Raji (cell line): ENCODE measurements around the gene MICU1.

ENCODE experiments used
- POLR2A ChIP-seq: IDR thresholded peaks from 2 replicates; pipeline ENCODE4 v1.6.1; 2011; ENCODE audit warnings: low read depth, low read length, control low read depth; ENCODE audit not compliant: insufficient read depth

MICU1 gene

DNA sequence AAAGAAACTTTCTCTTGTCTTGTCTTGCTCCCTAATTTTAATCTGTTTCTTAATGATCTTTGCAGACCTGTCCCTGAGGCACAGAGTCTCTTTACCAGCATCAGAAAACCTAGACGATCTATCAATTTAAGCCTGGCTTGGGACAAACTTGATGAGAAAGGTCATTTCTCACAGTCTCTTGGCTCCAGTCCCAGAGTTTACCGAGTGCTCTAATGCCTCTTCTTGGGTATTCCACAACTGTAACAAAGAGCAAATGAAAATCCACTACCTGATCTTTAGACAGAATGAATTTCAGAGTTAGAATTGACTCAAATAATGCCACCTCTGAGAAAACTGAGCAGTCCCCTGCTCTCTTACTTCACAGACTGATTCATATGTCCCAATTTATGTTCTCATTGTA lies 164.8 kb downstream of the MICU1 start:
- TF ChIP-seq POLR2A = no peak

DNA sequence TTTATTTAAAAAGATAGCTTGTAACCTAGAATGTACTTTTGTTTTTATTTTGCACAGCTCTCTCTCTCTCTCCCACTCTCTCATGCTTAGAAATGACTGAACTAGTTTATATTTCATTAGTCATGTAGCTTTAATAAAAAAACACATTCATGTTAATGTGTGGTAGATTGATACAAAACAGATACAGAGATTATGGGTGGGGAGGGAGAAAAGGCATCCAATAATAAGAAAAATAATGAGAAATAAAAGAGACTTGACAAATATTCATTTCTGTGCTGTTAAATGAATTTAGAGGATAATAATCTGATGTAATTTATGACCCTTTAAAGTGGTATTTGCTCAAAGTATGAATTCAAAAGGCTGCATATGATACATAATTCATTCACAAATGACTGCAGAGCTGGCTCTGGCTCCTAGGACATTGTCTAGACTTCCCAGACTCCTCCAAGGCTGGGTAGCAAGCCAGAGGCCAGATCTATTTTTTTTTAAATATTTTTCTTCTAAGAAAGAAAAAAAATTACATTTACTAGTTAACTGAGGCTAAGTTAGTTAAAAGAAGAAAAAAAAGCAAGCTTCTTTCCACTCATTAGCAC lies 165.5 kb downstream of the MICU1 start:
- no peak for TF ChIP-seq POLR2A

DNA sequence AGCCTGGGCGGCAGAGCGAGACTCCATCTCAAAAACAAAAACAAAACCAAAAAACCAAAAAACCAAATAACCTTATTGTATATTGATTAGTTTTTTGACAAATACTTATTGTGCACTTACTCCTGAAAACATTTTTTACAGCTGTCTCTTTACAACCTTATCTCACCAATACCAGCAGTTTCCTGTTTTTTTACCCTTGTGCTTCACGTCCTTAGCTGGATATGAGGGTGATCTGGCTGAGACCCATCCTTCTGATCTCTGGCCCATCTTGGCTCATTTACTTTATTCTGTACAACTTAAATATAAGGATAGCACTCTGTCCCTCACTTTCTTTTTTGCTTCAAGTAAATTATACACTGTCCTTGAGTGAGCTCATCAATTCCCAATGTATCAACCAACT lies 166.6 kb downstream of the MICU1 start:
- no peak for TF ChIP-seq POLR2A

DNA sequence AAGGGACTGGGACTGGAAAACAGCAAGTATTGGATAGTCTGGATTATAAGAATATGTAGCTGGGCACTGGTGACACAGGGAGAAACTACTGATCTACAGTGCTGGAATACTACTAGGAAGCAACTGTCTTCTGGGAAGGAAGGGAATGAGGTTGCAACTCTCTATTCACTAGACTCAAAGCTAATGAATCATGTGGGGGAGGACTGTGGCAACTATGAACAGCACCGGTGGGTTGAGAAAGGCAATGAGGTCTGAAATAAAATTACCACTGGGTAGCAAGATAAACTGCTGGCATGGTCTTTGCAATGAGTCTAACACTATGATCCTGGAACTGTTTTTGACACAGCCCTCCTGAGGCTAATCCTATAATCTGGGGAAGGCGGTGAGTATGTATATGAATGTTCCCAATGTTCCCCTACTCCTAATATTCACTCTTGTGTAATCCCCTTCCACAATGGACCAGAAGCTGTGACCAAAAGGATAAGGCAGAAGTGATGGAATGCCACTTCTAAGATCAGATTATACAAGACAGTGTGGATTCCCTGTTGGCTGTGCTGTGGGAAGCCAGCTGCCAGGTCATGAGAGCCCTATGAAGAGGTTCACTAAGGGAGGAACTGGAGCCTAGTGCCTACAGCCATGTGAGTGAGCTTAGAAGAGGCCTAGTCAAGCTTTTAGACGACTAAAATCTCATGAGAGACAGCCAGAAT lies 169.8 kb downstream of the MICU1 start:
- no peak for TF ChIP-seq POLR2A

DNA sequence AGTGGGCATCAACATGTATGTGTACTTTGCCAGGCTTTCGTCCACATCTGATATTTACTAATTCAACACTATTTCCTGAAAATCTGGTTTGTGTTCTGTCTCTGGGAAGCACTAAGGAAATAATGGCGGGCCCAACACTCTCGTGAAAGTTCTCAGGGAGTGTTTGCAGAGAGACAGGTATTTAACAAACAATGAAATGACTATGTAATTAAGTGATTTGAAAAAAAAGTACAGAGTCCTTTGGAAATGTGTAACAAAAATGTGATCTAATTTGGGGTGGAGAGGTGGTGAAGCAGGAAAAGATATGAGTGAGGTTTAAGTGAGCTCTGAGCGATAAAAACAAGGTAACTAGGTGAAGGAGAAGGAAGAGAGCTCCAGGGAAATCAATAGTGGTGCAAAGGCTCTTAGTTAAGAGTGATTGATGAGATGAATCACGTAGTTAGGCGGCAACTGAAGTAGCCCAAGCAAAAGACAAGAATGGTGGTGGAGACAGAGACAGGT lies 175.9 kb downstream of the MICU1 start:
- no peak for TF ChIP-seq POLR2A

DNA sequence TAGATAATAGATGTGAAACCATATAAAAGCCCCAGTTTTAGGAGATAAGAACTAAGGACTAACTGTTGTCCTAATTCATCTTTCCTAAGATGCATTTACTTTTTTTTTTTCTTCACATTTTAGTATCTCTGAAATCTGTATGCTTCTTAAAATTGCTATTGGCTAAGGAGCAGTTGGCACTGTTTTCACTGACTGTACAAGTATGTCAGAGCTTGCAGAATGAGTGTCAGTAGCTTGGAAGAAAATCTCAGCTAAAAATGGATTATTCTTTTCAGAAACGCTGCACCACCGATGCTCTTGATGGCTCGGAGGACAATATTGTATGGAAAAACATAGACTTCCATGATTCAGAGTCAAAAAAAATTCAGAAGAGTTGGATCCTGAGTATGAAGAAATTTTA lies 180.0 kb downstream of the MICU1 start:
- no peak for TF ChIP-seq POLR2A

DNA sequence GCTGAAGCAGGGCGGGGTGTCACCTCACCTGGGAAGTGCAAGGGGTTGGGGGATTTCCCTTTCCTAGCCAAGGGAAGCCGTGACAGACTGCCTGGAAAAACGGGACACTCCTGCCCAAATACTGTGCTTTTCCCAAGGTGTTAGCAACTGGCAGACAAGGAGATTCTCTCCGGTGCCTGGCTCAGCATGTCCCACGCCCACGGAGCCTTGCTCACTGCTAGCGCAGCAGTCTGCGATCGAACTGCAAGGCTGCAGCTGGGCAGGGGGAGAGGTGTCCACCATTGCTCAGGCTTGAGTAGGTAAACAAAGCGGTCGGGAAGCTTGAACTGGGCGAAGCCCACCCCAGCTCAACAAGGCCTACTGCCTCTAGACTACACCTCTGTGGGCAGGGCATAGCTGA lies 190.3 kb downstream of the MICU1 start:
- TF ChIP-seq POLR2A = no peak

DNA sequence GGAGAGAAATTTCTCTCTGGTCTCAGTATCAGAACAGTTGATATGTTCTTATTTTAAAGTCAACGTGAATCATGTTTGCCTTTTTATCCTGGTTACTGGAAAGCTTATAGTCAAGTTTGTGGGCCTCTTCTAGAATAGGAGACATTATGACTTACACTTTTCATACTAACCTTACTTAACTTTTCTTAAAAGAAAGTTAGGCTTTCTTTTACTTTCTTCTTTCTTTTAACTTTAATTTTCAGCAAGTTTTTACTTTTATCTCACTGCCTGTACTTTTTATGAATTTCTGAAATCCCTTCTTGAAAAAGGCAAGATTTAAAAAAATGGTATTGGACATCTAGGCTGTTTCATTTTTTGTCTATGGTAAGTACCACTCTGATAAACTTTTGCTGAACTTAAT lies 195.9 kb downstream of the MICU1 start:
- TF ChIP-seq POLR2A = no peak

DNA sequence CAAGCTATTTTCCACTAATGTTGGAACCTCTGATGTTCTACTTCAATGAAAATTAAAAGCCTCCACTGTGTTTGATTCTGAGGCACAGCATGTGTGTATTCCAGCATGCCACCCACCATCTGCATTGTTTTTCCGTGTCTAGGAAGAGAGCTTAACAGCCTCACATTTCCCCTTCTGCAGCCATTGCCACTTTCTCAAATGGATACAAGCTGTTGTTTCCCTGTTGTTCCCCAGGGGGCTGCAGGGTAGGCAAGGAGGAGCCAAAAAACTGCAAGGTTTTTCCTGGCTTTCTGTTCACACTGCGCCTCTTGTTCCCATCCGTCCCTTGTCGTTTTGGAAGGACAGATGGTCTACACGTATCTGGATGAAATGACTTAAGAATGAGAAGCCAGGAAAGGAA lies 198.9 kb downstream of the MICU1 start:
- no peak for TF ChIP-seq POLR2A

DNA sequence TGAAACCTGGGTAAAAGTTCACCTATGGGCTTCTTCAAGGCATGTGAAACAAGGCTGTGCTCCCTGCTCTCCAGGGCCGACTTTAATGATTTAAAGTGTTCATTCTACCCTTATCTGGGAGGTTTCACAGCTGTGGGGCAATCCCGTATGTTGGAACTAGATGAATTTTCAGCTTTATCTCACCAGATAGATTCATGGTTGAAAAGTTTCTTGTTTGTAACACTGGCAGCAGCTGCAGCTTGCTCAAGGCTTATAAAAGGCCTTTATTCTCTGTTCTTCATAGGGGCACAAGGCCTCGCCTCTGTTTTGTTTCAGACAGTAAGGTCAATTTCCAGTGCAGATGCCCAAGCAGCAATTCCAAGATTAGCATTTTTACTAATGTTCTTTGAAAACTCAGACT lies 200.7 kb downstream of the MICU1 start:
- no peak for TF ChIP-seq POLR2A

DNA sequence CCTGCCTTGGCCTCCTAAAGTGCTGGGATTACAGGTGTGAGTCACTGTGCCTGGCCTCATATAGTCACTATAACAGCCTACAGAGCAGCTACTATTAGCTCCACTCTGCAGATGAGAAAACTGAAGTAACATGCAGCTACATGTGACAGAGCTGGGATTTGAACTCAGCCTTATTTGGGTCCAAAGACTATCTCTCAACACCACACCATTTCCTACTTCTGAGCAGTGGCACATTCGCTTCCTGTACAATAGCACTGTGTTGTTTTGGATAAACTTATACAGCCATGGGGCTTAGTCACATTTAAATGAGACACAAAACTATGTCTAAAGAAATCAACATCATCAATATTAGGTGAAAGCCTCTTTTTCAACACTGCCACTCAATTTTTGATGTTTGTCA lies 201.3 kb downstream of the MICU1 start:
- no peak for TF ChIP-seq POLR2A

DNA sequence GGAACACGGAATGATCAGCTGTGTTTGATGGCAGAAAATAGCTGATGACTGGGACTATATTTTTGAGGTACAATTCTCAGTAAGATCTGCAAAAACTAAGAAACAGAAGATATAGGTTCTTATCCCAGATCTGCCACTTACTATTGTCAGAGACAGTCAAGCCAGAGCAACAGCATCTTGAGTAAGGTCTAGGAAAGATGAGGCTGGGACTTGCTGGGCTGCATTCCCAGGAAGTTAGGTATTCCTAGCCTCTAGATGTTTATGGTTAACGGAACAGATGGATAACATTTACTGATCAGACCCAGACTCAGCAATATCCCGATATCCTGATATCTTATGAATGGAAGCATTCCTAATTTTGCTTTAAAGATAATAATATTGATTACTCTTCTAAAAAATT lies 202.5 kb downstream of the MICU1 start:
- TF ChIP-seq POLR2A = no peak

DNA sequence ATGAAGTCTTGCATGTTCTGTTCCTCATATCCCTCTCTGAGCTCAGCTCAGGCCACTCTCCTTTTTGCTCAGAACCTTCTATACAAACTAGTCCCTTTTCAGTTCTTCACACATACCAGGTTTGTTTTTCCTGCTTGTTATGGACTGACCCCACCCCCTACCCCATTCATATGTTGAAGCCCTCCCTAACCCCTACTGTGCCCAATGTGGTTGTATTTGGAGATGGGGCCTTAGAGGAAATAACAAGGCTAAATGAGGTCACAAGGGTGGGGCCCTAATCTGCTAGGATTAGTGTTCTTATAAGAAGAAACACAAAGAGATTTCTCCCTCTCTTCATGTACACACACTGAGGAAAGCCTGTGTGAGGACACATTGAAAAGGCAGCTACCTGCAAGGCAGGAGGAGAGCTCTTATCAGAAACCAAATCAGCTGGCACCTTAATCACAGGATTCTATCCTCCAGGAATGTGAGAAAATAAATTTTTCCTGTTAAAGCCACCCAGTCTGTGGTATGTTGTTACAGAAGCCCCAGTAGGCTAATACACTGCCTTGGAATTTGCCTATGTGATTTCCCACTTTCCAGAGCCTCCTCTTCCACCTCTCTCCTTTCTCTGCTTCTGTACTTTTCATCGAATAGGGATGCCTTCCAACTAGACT lies 203.9 kb downstream of the MICU1 start:
- no peak for TF ChIP-seq POLR2A

DNA sequence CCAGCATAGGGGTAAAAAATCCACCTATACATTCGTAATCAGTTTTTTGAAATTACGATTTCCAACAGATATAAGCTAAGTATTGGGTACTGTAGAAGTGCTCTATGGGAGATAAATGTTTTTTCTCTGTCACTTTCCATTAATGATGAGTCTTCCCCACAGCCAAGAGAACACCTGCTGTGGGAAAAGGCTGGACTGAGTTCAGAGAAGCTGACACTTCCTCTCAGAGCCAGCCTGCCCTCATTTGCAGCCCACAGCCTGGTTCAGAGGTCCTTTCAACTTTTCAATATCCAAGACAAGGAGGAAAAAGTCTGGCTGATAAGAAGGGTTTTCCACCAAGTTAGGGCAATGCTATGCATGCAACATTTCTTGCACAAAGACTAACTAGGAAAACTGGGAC lies 206.6 kb downstream of the MICU1 start:
- TF ChIP-seq POLR2A = no peak

DNA sequence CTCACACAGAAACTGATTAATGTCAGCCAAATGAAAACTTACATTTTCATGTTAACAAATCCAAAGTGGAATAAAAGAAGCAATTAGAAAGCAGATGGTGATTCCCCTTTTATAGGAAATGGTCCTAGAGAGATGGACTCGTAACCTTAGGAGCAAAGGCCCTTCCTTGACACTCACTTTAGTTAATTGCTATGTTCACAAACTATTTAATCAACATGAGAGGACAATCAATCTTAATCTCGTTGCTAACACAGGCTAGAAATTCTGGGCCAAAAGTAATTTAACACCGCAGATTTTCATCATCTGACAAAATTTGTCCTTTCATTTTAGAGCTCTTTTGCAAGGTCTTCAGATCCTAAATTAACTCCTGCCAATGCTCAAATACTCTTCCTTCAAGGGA lies 207.2 kb downstream of the MICU1 start:
- TF ChIP-seq POLR2A = no peak

DNA sequence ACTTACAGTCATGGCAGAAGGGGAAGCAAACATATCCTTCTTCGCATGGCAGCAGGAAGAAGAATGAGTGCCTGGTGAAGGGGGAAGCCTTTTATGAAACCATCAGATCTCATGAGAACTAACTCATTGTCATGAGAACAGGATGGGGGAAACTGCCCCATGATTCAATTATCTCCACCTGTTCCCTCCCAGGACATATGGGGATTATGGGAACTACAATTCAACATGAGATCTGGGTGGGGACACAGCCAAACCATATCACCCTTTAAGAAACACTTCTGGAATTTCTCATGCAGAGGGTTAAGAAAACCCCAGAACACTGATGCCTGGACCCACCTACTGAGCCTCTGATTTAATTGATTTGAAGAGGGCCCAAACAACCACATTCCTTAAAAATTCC lies 207.9 kb downstream of the MICU1 start:
- no peak for TF ChIP-seq POLR2A
